Measurements from ENCODE around the gene APOBEC3H. TPM values are rescaled to one million over a fixed set of nuclear protein-coding genes. Genes with fewer than 3 reads are reported as not detected.

Gene APOBEC3H
- 0.11 TPM in 1 of 2 replicates, not detected in the other for total RNA-seq

DNA sequence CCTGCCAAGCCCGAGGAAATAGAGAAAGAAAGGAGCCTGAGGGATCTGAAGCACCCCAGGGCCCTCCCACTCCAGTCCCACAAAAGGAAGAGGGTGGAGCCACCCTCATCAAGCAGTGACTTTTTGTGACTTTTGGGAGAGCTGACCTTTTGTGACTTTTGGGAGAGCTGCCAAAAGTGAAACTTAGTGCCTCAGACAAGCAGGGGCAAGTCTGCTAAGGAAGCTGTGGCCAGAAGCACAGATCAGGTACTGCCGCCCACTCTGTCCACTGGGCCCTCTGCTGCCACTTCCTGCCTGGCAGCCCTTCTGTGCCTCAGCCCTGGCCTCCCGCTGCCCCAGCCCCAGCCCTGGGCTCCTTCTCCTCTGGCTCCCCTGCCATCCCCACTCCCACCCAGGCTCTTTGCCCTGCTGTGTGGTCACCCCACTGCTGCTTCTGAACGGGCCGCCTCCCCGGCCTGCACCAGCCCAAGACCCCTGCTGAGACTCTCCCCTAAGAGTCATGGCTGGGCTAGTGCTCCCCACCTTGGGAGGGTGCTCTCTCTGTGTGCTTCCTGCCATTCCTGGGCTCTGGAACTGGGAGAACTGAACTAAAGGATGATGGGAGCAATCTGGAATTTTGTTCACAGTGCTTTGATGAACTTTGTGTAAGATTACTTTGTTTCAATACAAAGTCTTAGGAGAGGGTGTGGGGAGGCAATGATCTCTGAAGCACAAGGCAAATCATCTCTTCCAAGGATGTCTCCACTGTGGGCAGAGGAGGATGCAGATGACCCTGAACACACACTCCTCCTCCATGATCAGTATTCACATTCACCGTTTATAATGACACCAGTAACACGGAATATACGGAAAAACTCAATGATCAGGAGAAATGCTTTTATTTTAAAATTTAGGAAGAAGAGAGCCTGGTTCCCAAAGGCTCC is at the start of gene APOBEC3H:
Gene APOBEC3H (plus strand): TSS at position 147 of the 923 bp plus-strand sequence. CDS start 3,035 bp downstream, outside the sequence.

DNA sequence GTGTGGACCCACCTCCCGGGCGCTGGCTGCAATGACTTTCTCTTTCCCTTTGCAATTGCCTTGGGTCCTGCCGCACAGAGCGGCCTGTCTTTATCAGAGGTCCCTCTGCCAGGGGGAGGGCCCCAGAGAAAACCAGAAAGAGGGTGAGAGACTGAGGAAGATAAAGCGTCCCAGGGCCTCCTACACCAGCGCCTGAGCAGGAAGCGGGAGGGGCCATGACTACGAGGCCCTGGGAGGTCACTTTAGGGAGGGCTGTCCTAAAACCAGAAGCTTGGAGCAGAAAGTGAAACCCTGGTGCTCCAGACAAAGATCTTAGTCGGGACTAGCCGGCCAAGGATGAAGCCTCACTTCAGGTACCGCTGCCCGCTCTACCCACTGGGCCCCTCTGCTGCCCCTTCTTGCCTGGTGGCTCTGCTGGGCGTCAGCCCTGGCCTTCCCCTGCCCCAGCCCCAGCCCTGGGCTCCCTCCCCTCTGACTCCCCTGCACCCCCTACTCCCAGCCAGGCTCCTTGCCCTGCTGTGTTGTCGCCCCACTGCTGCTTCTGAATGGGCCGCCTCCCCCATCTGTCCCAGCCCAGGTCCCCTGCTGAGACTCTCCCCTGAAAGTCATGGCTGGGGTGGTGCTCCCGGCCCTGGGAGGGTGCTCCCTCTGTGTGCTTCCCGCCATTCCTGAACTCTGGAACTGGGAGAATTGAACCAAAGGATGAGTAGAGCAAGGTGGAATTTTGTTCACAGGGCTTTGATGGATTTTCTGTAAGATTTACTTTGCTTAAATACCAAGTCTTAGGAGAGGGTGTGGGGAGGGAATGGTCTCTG is 19.8 kb upstream of the APOBEC3H start, which contains the start of gene APOBEC3G:
Gene APOBEC3G (plus strand): TSS at position 250 of the 815 bp plus-strand sequence. CDS start 87 bp downstream, at position 337.

DNA sequence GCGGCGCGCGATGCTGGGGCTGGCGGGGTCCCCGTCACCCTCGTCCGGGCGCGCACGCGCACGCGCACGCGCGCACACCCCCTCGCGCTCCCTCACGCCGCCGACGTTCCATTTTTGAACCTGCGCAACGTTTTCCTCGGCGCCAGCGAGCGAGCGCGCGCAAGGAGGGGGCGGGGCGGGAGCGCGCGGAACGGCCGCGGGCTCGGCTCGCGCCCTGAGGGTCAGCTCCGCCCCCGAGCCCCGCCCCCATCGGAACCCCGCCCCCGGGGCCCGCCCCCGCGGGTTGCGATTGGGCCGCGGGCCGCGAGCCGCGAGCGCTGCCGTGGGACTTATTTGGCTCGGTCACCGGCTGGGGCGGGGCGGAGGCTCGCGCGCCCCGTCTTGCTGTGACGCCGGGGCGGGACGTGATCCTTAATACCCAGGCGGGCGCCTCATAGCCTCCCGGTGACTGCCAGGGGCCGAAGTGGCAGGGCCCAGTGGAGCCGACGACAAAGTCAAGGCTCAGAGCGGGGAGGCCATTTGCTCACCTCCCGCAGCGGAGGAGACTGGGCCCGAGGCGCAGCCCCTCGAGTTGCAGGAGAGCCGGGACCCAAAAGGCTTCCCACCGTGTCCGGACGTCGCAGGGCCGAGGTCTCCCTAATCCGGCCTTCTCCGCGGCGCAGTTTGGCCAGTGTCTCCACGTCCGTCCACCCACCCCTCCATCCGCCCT is 55.6 kb downstream of the APOBEC3H start, which contains the start of gene CBX7:
Gene CBX7 (minus strand): TSS at position 170 of the 709 bp plus-strand sequence. CDS start 236 bp downstream, outside the sequence.

Other genes starting within 250 kb of the APOBEC3H start
- gene CBX6, start 225.0 kb upstream of the APOBEC3H start, total RNA-seq = 14.4 and 17.0 TPM in 2 replicates
- not detected in 2 replicates for gene APOBEC3A, start 139.6 kb upstream of the APOBEC3H start, total RNA-seq
- 2.0 and 2.6 TPM in 2 replicates for gene APOBEC3B, start 114.9 kb upstream of the APOBEC3H start, total RNA-seq
- 42.9 and 53.4 TPM in 2 replicates for gene APOBEC3C, start 83.0 kb upstream of the APOBEC3H start, total RNA-seq
- gene APOBEC3D, start 76.1 kb upstream of the APOBEC3H start, total RNA-seq = 0.23 TPM in 1 of 2 replicates, not detected in the other
- gene APOBEC3F, start 56.4 kb upstream of the APOBEC3H start, total RNA-seq = 2.7 and 8.8 TPM in 2 replicates
- 8.4 and 20.9 TPM in 2 replicates for gene APOBEC3G, start 20.0 kb upstream of the APOBEC3H start, total RNA-seq
- gene CBX7, start 55.4 kb downstream of the APOBEC3H start, total RNA-seq = 1.1 and 4.2 TPM in 2 replicates
- gene PDGFB, start 147.7 kb downstream of the APOBEC3H start, total RNA-seq = 5.7 and 6.2 TPM in 2 replicates
- 1,959 and 2,032 TPM in 2 replicates for gene RPL3, start 222.4 kb downstream of the APOBEC3H start, total RNA-seq